Ureter (tissue), 1 donor: ENCODE measurements around the gene BRF1. TPM values are rescaled to one million over a fixed set of nuclear protein-coding genes. Genes with fewer than 3 reads are reported as not detected.
"Not testable (repeated sequence)": the region's sequence is repeated elsewhere in the genome, so short reads cannot be mapped to it uniquely, and the experiment has no call there.

Source experiments
- DNase-seq: peaks from one replicate; pipeline ENCODE4 v3.0.0-alpha.2; 2020; ENCODE audit warnings: low spot score
- total RNA-seq: library from RNA; stranded (reverse); gene quantifications from one replicate; pipeline ENCODE4 v1.2.4, GENCODE V29; 2023
- donor health status: DM: yes; HTN: yes; CAD: no.

BRF1 gene
- total RNA-seq, 1 donor from 2014 or later: 48.7 TPM

DNA sequence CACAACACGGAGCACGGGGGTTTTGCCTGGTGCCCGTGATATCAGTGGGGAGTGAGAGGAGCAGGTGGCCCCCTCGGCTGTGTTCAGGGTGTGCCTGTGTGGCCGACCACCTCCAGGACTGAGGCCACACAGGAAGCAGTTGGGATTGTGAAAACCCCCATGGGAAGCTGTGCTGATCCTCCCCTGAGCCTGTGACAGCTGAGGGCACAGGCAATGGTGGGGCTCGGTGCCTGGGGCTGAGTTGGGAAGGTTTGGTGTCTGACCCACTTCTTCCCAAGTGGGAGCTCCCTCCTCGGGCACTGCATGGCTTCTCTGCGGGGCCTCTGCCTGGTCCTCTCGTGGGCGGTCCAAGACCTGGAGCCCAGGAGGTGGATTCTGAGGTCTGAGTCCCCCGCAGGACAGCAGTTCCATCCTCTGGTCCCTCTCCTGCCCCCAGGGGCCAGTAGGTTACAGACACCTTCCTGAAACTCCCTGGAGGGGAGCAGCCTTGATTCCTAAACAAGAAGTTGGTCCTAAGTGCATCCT lies 31.6 kb upstream of the BRF1 start:
- no peak for DNase-seq

GRCh38 chr14:105331575-105332349 lies 31.0 kb upstream of the BRF1 start:
- DNase-seq: no peak

DNA sequence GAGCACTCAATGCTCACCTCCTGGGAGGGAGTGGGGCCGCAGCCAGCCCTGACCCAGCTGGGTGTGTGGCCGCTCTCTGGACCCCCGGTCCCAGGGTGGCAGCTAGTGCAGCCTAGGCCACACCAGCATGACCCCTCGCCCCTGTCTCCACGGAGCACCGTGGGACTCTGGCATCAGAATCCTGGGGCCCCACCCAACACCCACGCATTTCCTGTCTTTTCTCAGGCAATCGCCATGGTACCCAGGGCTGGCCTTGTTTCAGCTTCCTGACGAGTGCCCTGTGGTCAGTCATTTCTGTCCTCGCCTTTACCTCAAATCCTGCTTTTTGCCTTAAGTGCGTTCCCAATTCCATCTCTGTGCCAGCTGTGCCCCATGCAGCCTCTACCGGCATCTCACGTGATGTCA lies 29.7 kb upstream of the BRF1 start:
- no peak for DNase-seq

DNA sequence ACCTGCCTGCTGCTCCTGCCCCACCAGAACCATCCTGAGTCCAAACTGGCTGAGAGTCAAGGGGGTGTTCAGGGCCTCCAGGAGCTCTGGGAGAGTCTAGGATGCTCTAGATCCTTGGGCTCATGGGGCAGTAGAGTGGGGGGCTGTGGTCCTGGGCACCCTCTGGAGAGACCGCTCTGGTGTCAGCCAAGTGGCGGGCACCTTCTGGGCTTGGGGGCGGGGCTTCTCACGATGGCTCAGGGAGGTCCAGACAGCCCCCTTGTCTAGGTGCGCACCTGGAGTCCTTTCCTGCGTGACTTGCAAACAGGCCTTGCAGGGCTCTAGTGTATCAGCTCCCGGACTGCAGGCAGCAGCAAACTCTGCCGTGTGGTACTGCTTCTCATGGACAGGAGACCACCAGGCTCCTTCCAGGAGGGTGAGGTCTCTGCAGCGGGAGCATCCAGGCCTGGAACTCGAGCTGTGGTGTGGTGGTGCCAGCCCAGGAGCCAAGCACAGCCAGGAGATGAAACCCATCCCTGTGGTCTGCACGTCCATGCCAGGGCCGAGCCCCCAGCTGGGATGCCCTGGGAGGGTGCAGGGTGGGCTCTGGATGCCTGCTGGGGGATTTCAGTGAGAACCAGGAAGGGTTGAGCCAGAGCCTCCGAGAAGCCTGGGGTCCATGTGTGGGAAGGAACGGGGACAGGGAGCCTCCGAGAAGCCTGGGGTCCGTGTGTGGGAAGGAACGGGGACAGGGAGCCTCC lies 28.8 kb upstream of the BRF1 start:
- DNase-seq: no peak

DNA sequence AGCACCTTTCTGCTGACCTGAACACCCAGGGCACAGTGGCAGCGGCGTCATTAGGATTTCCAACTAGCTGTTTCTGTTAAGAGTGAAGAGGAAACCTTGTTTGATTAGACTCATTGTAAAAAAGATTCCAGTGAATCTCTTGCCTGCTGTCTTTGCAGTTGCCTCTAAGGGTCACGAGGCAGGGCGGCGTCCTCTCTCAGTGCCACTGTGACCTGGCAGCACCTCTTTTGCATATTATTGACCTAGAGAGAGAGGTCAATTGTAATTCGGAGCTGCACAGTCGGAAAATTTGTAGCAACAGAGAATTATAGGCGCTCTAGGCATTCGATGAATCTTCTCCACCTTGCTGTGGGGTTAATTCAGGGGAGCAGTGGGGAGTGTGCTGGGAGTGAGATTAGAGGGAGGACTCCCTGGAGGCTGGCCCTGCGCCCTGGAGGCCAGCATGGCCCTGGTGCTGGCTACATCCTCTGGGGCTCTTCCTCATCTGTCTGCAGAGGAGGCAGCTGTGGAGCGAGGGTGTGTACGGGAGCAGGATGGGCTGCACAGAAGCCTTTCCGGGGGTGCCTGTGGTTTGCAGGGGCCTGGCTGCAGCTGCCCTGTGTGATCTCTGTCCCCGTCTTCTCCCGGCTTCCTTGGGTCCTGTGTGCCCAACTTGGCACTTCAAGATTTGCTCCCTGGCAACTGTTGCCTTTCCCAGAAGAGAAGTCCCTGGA lies 28.0 kb upstream of the BRF1 start:
- DNase-seq: no peak

DNA sequence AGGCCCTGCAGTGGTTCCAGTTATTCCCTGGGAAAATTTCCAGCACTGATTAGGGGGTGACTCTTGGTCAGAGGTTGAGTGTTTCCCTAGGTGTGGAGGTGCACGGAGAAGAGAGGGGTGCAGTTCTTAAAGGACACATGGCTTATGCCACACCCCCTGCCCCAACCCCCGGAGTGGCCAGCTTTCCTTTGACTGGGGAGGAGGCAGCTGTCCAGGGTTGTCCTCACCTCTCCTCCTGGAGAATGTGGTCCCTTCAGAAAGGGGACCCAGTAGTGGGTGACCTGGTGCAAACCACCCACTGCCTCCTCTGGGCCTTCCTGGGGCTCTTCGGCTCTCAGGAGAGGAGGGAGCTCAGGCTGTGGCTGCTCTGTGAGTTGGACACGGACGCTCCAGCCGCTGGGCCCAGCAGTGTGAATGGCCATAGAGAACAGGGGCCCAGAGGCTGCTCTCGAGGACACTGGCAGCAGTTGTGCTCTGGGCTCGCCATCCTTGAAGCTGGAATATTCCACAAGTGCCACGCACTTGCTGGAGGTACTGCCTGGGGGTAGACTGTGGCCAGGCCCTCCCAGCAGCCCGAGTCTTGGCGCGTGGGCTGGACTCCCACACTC lies 27.4 kb upstream of the BRF1 start:
- no peak for DNase-seq

GRCh38 chr14:105327695-105328045 lies 26.9 kb upstream of the BRF1 start:
- DNase-seq: not testable (repeated sequence)

DNA sequence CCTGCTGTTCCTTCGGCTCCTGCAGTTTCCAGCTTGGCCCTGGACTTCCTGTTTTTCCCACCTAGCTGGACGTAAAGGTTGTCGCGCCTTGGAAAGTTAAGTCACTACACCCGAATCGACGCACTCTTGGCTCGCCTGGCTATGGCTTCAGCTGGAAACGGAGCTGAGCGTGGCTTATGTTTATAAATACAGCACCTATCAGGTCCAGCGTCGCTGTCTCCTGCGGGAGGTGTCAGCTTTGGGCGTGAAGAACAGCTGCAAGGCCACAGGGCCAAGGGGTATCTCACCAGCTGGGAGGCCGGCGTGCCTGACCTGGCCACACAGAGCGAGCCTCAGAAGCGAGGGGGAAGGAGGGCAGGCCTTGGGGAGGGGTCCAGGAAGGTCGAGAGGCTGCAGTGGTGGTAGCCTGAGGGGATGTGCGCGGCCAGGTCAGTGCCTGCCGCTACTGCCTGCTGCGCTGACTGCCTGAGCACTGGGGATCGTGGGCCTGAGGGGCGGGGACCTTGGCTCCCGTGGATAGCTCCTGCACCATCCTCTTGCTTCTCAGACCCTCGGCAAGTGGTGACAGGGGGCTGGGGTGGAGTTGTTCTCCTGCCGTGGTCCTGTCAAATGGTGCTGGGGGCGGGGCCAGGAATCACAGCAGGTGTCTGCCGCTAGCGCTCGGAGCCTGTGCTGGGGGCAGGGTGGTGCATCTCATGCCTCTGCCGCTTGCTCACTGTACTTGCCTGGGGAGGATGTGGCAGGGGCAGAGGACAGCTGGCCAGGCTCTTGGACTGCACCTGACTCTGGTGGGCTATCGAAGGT lies 26.3 kb upstream of the BRF1 start:
- no peak for DNase-seq

DNA sequence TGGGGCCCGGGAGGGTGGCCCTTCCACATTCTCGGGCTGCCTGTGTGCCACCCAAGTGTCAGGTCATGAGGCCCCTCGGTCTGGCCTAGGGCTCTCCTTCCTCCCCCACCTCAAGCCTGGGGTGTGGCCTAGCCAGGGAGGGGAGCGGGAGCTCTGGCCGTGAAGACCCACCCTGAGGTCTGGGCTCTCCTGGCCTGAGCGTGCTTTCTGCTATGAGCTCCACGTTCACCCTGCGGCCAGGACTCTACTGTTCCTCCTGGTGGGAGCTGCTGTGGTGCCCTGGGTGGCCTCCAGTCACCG lies 25.7 kb upstream of the BRF1 start:
- DNase-seq: no peak

DNA sequence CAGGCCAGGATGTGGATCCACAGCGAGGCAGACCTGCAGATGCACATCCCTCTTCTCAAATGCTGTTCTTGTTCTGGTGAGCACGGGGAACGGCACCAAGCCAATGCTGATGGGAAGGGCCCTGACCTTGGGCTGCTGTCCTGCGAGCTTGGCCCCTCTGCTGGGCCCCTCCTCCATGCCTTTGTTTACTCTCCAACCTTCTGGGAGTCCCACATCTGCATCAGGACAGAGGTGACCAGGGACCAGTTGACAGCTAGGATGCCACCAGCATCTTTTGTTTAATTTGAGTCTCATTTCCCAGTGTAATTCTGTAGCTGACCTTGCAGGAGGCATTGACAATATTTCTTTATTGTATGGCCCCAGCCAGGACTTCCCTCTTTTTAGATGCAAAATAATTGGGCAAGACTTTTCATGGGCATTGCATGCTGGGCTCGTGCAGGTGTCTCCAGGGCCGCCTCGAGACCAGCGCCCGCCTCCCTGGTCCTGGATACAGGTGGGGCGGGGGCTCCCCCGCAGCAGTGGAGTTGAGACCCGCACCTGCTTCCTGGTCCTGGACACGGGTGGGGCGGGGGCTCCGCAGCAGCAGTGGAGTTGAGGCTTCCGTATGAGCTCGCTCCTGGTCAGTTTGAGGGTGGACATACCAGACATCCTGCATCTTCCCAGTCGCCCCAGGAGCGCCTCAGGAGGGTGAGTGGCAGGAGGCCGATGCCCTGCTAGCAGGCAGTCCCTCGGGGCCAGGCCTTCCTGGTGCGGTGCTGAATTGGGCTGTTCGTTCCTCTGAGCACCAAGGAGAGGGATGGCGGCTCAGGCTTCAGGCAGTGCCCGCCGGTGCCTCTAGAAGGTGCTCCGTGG lies 25.1 kb upstream of the BRF1 start:
- DNase-seq: no peak

GRCh38 chr14:105325303-105325702 lies 24.5 kb upstream of the BRF1 start:
- no peak for DNase-seq

- no peak for DNase-seq
These were observed 24.1 kb upstream of the BRF1 start for GRCh38 chr14:105324871-105325270.

DNA sequence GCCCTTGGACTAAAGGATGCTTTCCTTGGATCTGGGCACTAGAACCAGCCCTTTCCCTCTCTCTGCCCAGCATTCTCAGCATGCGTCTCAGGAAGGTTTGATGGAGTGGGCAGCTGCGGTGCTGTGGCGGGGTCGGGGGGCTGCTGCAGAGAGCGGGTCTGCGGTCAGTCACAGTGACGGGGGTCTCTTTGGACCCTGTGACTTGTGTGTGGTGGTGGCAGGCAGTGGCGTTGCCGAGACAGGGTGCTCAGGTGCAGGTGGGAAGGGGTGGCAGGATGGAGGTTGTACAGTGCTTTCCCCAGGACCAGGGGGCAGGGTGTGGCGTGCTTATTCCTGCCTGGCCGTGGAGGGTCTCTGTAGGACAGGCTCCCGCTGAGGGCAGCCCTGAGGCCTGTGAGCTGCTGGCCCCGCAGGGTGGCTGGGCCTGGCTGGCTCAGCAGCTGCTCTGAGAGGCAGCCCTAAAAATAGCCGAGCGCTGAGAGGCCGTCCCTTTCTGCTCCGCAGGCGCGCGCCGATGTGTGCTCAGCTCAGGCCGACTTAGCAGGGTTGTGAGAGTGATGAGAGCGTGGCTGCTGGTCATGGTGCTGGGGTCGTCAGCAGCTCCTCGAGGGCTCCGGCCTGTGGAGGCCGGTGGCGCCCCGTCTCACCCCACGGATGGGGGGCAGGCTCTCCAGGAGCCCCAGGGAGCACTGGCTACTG lies 23.4 kb upstream of the BRF1 start:
- no peak for DNase-seq

GRCh38 chr14:105323663-105324062 lies 22.9 kb upstream of the BRF1 start:
- no peak for DNase-seq

DNA sequence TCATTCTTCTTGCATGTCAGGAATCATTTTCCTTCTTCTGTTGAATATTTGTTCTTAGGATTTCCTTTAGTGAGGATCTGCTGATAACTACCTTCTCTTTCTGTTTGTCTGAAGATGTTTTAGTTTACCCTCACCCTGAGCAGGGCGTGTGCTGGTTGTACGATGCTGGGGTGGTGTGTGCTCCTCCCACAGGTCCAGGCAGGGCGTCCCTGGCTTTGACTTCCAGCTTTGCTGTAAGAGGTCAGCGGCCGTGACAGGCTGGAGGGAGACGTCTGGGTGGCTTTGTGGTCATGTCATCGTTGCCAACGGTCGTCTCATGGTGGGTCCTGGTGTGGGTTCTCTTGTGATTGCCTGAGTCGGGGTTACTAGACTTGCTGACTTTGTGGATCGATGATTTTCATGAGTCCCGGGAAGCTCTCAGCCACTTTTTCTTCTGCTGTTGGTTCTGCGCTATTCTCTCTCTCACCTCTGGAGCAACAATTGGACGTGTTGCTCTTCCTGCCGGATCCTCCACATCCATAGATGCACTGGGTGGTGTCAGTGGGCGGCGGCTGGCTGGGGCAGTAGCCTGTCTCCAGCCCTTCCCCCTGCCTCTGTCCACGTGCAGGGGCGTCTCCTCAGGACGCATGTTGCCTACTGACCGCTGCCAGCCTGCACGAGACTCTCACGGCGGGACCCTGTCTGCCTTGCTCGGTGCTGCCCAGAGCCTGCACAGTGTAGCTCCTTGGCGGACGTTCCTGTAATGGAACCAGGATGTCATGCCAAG lies 22.2 kb upstream of the BRF1 start:
- no peak for DNase-seq

DNA sequence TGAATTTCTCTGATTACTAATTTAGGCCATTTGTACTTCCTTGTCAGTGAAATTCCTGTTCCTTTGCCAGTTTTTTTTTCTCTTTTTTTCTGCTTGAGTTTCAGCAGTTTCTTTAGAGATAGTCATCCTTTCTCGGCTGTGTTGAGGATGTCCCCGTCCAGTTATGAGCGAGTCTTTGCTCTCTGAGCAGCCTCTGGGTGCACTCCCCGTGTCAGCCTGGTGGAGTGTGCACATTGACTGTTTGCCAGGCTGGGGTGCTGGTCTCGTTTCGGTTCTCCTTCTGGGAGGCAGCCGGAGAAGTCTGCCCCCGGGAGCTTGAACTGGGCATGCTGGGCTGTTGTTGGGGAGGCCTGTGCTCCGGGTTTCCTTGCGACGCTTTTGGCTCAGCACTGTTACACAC lies 16.7 kb upstream of the BRF1 start:
- no peak for DNase-seq

- DNase-seq: no peak
These were observed 16.2 kb upstream of the BRF1 start for GRCh38 chr14:105316968-105317510.

- DNase-seq: no peak
These were observed 15.8 kb upstream of the BRF1 start for GRCh38 chr14:105316577-105316941.
